Measurements from ENCODE around the gene TECTA. TPM values are rescaled to one million over a fixed set of nuclear protein-coding genes. Genes with fewer than 3 reads are reported as not detected.
"Not testable (repeated sequence)": the region's sequence is repeated elsewhere in the genome, so short reads cannot be mapped to it uniquely, and the experiment has no call there.

TECTA gene
- total RNA-seq, 4 donors from 2014 or later = 1.3 to 6.4 (median 3.3) TPM

DNA sequence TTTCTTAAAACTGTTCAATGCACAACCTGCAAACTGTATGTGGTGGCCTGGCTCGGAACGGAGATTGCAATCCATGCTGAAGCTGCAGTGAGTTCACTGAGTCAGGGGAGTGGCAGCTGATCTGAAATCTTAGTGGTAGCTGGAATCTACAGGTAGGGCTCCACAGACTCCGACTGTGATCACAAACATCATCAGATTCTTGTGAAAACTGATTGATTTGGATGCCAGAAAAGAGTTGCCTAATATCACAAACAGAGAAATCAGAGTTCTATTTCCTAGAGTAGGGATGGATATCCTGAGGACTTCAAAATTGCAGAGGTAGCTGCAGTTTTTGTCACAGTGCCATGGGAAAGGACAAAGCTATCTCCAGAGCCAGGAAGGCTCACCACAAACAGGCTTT lies 134.0 kb downstream of the TECTA start:
- no peaks in the 10 kb centered on the region for H3K4me1 ChIP-seq
- no peaks in the 10 kb centered on the region for H3K27me3 ChIP-seq
- intact Hi-C loops (cut with DNase I) = no loop called here
- no peak overlapping the region for H3K27ac ChIP-seq
- H3K4me3 ChIP-seq (replicated peaks in 1 of 3) = no peak overlapping the region
- no peak for DNase-seq
- no peaks in the 10 kb centered on the region for H3K9me3 ChIP-seq
- no peaks in the 10 kb centered on the region for H3K36me3 ChIP-seq
- 80 to 86% methylated on average over 3 of the region's 3 CpGs for WGBS, 2 donors
- no peak for TF ChIP-seq POLR2A (IDR thresholded peaks at IDR 0.05)
- TF ChIP-seq, protein P1, sequence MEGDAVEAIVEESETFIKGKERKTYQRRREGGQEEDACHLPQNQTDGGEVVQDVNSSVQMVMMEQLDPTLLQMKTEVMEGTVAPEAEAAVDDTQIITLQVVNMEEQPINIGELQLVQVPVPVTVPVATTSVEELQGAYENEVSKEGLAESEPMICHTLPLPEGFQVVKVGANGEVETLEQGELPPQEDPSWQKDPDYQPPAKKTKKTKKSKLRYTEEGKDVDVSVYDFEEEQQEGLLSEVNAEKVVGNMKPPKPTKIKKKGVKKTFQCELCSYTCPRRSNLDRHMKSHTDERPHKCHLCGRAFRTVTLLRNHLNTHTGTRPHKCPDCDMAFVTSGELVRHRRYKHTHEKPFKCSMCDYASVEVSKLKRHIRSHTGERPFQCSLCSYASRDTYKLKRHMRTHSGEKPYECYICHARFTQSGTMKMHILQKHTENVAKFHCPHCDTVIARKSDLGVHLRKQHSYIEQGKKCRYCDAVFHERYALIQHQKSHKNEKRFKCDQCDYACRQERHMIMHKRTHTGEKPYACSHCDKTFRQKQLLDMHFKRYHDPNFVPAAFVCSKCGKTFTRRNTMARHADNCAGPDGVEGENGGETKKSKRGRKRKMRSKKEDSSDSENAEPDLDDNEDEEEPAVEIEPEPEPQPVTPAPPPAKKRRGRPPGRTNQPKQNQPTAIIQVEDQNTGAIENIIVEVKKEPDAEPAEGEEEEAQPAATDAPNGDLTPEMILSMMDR (IDR thresholded peaks at IDR 0.05) = no peak

DNA sequence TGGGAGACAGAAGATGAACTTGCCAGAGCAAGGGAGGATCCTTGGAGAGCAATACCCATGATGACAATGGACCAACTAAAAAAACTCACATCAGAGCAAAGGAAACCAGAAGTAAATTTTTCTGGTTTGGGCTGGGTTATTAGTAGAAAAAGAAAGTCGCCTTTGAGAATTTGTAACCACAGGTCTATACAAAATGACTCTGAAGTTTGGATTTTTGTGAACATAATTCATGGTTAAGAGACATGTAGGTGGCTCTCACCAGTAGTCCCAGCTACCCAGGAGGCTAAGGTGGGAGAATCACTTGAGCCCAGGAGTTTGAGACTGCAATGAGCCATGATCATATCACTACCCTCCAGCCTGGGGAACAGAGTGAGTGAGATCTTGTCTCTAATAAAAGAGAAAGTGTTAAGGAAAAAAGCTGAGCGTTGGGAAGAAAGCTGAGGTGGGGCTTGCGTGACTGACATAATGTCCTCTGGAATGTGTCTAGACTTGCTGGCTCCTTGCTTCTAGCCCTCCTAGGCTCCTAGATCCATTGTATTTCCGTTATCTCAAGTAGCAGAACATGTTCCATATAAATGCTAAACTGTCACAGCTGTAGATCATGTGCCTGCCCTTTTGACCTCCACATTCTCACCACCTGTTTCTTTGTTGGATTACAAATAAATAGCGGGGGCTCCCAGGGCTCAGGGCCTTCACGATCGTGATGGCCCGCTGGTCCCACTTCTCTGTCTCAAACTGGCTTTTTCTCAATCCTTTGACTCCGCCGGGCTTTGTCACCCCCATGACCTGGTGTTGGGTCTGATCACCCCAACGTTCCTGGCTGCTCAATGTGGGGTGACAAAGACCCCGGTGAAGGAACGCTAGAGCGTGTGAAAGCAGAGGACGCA lies 135.3 kb downstream of the TECTA start:
- WGBS, 2 donors = 70 to 73% methylated on average over 15 of the region's 15 CpGs
- intact Hi-C loops (cut with DNase I) = no loop called here

DNA sequence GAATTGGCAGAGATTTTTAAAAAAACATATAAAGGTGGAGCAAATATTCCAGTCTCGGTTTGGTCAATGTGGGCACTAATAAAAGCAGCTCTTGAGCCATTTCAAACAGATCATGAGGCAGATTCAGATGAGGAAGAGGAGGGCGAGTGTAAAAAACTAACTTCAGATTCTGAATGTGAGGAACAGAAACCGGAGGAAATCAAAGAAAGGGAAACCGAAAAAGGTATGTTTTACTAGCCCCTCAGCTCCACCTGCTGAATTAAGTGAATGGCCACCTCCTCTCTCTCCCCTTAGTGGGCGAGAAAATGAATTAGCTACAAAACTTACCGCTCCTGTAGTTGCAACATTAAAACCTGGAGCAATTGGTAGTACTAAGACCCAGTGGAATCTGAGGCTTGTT lies 136.2 kb downstream of the TECTA start:
- H3K9me3 ChIP-seq; intact Hi-C loops (cut with DNase I); H3K36me3 ChIP-seq; H3K27ac ChIP-seq; H3K4me1 ChIP-seq; H3K27me3 ChIP-seq; H3K4me3 ChIP-seq (replicated peaks in 1 of 3); DNase-seq: not testable (repeated sequence)
- WGBS, 2 donors = 79% methylated on average over 6 of the region's 6 CpGs

More for the DNA sequence above, 135.3 kb downstream of the TECTA start:
- Histone ChIP-seq H3K27ac (no peak overlapping the region), H3K4me1 (no peaks in the 10 kb centered on the region), H3K4me3 (replicated peaks in 1 of 3) (no peak overlapping the region), H3K36me3 (no peaks in the 10 kb centered on the region), H3K27me3 (no peaks in the 10 kb centered on the region), H3K9me3 (no peaks in the 10 kb centered on the region)
- no peak for DNase-seq
- TF ChIP-seq POLR2A (IDR thresholded peaks at IDR 0.05) = no peak
- TF ChIP-seq, protein P1 (IDR thresholded peaks at IDR 0.05) = no peak

DNA sequence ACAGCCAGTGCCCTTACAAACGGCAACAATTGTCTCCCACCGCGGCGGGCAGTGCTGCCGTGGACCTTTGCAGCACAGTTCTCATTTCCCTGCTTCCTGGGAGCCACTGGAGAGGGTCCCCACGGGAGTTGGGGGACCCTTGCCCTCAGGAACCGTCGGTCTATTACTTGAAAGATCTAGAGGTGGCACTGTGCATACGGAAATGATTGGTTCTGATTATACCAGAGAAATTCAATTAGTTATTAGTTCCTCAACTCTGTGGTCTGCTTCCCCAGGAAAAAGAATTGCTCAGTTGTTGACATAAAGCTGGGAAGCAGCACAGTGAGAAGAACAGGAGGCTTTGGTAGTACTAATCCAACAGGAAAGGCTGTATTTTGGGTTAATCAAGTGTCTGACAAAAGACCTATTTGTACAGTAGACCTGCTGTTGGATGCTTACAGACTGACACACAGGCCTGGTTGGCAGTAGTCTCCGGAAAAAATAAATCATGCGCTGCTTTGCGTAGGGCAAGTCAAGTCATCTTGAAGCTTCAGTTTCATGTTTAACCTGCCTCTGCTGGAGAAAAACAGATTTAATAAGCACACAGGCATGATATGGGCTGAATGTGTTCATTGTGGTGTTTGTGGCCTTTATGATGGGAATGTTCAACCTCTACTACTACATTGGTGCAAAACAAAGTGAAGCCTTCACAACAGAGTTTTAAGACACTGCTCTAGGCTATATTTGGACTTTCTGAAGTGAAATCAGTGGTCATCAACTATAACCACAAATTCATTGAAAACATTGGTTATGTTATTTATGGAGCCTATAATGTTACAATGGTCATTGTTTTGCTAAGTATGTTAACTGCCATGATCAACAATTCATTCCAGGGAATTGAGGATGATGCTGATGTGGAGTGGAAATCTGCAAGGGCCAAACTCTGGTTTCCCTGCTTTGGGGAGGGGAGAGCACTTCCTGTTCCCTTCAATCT lies 136.9 kb downstream of the TECTA start:
- Histone ChIP-seq H3K27me3 (no peaks in the 10 kb centered on the region), H3K36me3 (no peaks in the 10 kb centered on the region), H3K4me1 (no peaks in the 10 kb centered on the region), H3K27ac (no peak overlapping the region), H3K4me3 (replicated peaks in 1 of 3) (no peak overlapping the region), H3K9me3 (no peaks in the 10 kb centered on the region)
- WGBS, 2 donors = 78% methylated on average over 12 of the region's 12 CpGs
- DNase-seq = no peak
- TF ChIP-seq, protein P1 (IDR thresholded peaks at IDR 0.05) = no peak
- no peak for TF ChIP-seq POLR2A (IDR thresholded peaks at IDR 0.05)
- intact Hi-C loops (cut with DNase I) = no loop called here

DNA sequence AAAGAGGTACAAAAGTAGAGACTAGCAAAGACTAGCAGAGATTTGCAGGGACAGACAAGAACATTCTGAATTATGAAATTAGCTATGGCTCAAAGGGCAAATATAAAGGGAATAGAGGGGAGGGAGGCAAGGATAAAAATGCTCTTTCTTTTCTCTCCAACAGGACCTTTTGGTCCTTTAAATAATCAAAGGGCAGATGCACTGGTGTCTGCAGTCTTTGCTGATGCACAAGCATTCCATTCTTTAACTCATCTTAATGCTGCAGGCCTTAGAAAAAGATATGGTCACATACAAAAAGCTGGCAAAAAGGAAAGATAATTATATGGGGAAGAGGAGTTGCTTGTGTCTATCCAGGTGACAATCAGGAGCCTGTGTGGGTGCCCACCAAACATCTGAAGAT lies 137.9 kb downstream of the TECTA start:
- no peak overlapping the region for H3K27ac ChIP-seq
- TF ChIP-seq, protein P1 (IDR thresholded peaks at IDR 0.05) = no peak
- no peak for TF ChIP-seq POLR2A (IDR thresholded peaks at IDR 0.05)
- H3K4me3 ChIP-seq (replicated peaks in 1 of 3) = no peak overlapping the region
- DNase-seq = no peak
- intact Hi-C loops (cut with DNase I) = no loop called here
- no peaks in the 10 kb centered on the region for H3K36me3 ChIP-seq
- H3K4me1 ChIP-seq = no peaks in the 10 kb centered on the region
- no peaks in the 10 kb centered on the region for H3K9me3 ChIP-seq
- H3K27me3 ChIP-seq = no peaks in the 10 kb centered on the region

DNA sequence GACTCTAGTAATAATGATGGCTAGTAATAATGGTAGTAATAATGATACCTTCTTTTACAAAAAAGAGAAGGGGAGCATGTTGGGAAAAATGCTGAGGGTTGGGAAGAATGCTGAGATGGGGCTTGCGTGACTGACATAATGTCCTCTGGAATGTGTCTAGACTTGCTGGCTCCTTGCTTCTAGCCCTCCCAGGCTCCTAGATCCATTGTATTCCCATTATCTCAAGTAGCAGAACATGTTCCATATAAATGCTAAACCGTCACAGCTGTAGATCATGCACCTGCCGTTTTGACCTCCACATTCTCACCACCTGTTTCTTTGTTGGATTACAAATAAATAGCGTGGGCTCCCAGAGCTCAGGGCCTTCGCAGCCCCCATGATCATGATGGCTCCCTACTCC lies 139.0 kb downstream of the TECTA start:
- DNase-seq; H3K27me3 ChIP-seq; H3K9me3 ChIP-seq; intact Hi-C loops (cut with DNase I); H3K36me3 ChIP-seq; H3K4me3 ChIP-seq (replicated peaks in 1 of 3); H3K4me1 ChIP-seq; H3K27ac ChIP-seq: not testable (repeated sequence)
- WGBS, 2 donors = 83% methylated on average over 5 of the region's 5 CpGs
